HepG2 (cell line): ENCODE results near the gene KRT33A. TPM values are rescaled to one million over a fixed set of nuclear protein-coding genes. Genes with fewer than 3 reads are reported as not detected.

Experiments
- ATAC-seq: fragments of 200-7000 bp; cut with Tn5 transposase; 3 replicates; pipeline ENCODE4 v1.9.1; 2020; ENCODE audit warnings: mild to moderate bottlenecking, moderate library complexity
- BruUV-seq: library from RNA; stranded (reverse); fragments of 400-500 nt; replicated peaks from 2 replicates; lab custom pipeline; 2021; lab: Mats Ljungman, UMichigan
- CTCF ChIA-PET: fragments of 300-600 bp; formaldehyde crosslinking; extraction: SDS; loops from one replicate; lab custom pipeline; 2021; ENCODE audit warnings: low total read pairs, inconsistent platforms, low intra/inter-chr PET ratio; lab: Yijun Ruan, JAX
- POLR2A ChIA-PET: fragments of 350-600 bp; sonication (Branson Sonifier 250); formaldehyde crosslinking; loops from one replicate; lab custom pipeline; 2020; ENCODE audit warnings: antibody characterized with exemption, inconsistent platforms; lab: Yijun Ruan, JAX
- DNase-seq: peaks from one replicate; pipeline ENCODE4 v3.0.0-alpha.2; 2015; ENCODE audit warnings: low spot score
- FAIRE-seq: peaks from 3 replicates; lab custom pipeline; 2011; peaks lifted over from hg19 to GRCh38; lab: Jason Lieb, UNC
- H2AFZ ChIP-seq: one replicate; pipeline ENCODE4 v1.6.1; 2011; ENCODE audit warnings: low read length, inconsistent platforms
- H3K27ac ChIP-seq: fragments of 300-600 bp; 3 replicates; pipeline ENCODE4 v1.8.0; 2011; ENCODE audit warnings: mixed run types, mild to moderate bottlenecking, mixed read lengths, low read length, inconsistent platforms; ENCODE audit not compliant: insufficient read depth; ENCODE audit errors: extremely low read length
- H3K27me3 ChIP-seq, 2 experiments: fragments of 200-600 bp in 1 of 2; 2 replicates in 1 of 2; 3 replicates in 1 of 2; pipeline versions ENCODE4 v1.6.0 to v1.8.0; 2011; ENCODE audit warnings: low read length in 2 of 2, mild to moderate bottlenecking in 2 of 2, moderate library complexity in 2 of 2, inconsistent platforms in 1 of 2; ENCODE audit not compliant: insufficient read depth in 2 of 2, control insufficient read depth in 1 of 2
- H3K36me3 ChIP-seq, 2 experiments: fragments of 200-600 bp in 1 of 2; replicated peaks in 1 of 2; 2 replicates in 1 of 2; 3 replicates in 1 of 2; pipeline versions ENCODE4 v1.5.1 to v1.8.0; 2011; ENCODE audit warnings: low read length in 2 of 2, inconsistent platforms in 1 of 2; ENCODE audit not compliant: insufficient read depth in 2 of 2, control insufficient read depth in 1 of 2
- H3K4me1 ChIP-seq: 2 replicates; pipeline ENCODE4 v1.5.1; 2012; ENCODE audit warnings: low read length, inconsistent platforms; ENCODE audit not compliant: insufficient read depth
- H3K4me2 ChIP-seq: 2 replicates; pipeline ENCODE4 v1.6.0; 2011; ENCODE audit warnings: low read depth, low read length, inconsistent platforms
- H3K4me3 ChIP-seq, 3 experiments: fragments of 200-600 bp in 1 of 3; sonication (generic), shearing (Covaris generic) in 1 of 3; replicated peaks in 1 of 3; 2 replicates each; pipeline ENCODE4 v1.5.1; 2011 to 2016; ENCODE audit warnings: low read length in 3 of 3, inconsistent platforms in 2 of 3, low read depth in 2 of 3, mild to moderate bottlenecking in 2 of 3, control low read depth in 1 of 3, mixed read lengths in 1 of 3; ENCODE audit not compliant: insufficient read depth in 1 of 3
- H3K79me2 ChIP-seq: one replicate; pipeline ENCODE4 v1.6.1; 2011; ENCODE audit warnings: low read length, inconsistent platforms; ENCODE audit not compliant: insufficient read depth
- H3K9ac ChIP-seq: 2 replicates; pipeline ENCODE4 v1.6.0; 2011; ENCODE audit warnings: mild to moderate bottlenecking, low read depth, low read length, inconsistent platforms; ENCODE audit not compliant: insufficient read depth
- H3K9me3 ChIP-seq: 2 replicates; pipeline ENCODE4 v1.5.1; 2012; ENCODE audit warnings: mild to moderate bottlenecking, low read length
- H4K20me1 ChIP-seq: 2 replicates; pipeline ENCODE4 v1.6.0; 2011; ENCODE audit warnings: inconsistent platforms, mild to moderate bottlenecking, low read length, moderate library complexity; ENCODE audit not compliant: insufficient read depth
- ATAD3A ChIP-seq: sonication (generic); formaldehyde crosslinking; IDR thresholded peaks from 2 replicates; pipeline ENCODE4 v1.4.0; 2020; ENCODE audit warnings: missing genetic modification reagents
- ATF1 ChIP-seq: IDR thresholded peaks from 2 replicates; pipeline ENCODE4 v1.6.1; 2016; ENCODE audit warnings: mild to moderate bottlenecking, control low read depth
- HDAC6 ChIP-seq: fragments of 200-600 bp; sonication (generic); IDR thresholded peaks from 2 replicates; pipeline ENCODE4 v1.7.0; 2017; ENCODE audit warnings: mild to moderate bottlenecking, antibody characterized with exemption, low read length, low read depth
- HES4 ChIP-seq: sonication (generic); formaldehyde crosslinking; IDR thresholded peaks from 2 replicates; pipeline ENCODE4 v1.9.0; 2021; ENCODE audit warnings: mild to moderate bottlenecking, missing genetic modification reagents, borderline replicate concordance
- HNF4A ChIP-seq: sonication (generic); formaldehyde crosslinking; IDR thresholded peaks from 2 replicates; pipeline ENCODE4 v1.4.0; 2020; ENCODE audit warnings: missing genetic modification reagents
- IKZF4 ChIP-seq: sonication (generic); formaldehyde crosslinking; IDR thresholded peaks from 2 replicates; pipeline ENCODE4 v1.5.1; 2020; ENCODE audit warnings: borderline replicate concordance, mild to moderate bottlenecking, low read depth, missing genetic modification reagents; ENCODE audit errors: not compliant biosample characterization
- YY1 ChIP-seq: IDR thresholded peaks from 2 replicates; pipeline ENCODE4 v1.6.1; 2011; ENCODE audit warnings: low read length, low read depth, moderate library complexity, mild to moderate bottlenecking; ENCODE audit not compliant: insufficient read depth, insufficient replicate concordance
- ZNF20 ChIP-seq: sonication (generic); formaldehyde crosslinking; IDR thresholded peaks from 2 replicates; pipeline ENCODE4 v1.4.0; 2020; ENCODE audit warnings: mild to moderate bottlenecking, moderate library complexity, missing genetic modification reagents
- ZNF234 ChIP-seq: sonication (generic); formaldehyde crosslinking; conservative IDR thresholded peaks from 2 replicates; pipeline ENCODE4 v1.5.1; 2020; ENCODE audit warnings: mild to moderate bottlenecking, missing genetic modification reagents
- ZNF326 ChIP-seq: sonication (generic); formaldehyde crosslinking; IDR thresholded peaks from 2 replicates; pipeline ENCODE4 v1.4.0; 2020; ENCODE audit warnings: missing genetic modification reagents, borderline replicate concordance
- ZNF567 ChIP-seq: sonication (generic); formaldehyde crosslinking; IDR thresholded peaks from 2 replicates; pipeline ENCODE4 v1.8.1; 2023; ENCODE audit warnings: mild to moderate bottlenecking, missing genetic modification reagents, borderline replicate concordance
- WGBS: methylation state at CpG from one replicate; pipeline ENCODE4 v1.1.6; 2017; ENCODE audit warnings: low lambda C conversion rate; 5-methylcytosine and 5-hydroxymethylcytosine counted together
- in situ Hi-C: cut with HindIII; loops from 2 replicates; pipeline ENCODE4 v1.10.0; 2017; ENCODE audit warnings: low pct_unique_long_range_greater_than_20kb; ENCODE audit not compliant: extremely low pct_ligation_motif_present
- intact Hi-C: fragments of 100-400 bp; cut with micrococcal nuclease; formaldehyde crosslinking; loops from one replicate; pipeline ENCODE4 v1.10.0; 2022; ENCODE audit not compliant: unreplicated experiment
- polyA plus RNA-seq, 8 experiments: library from polyadenylated mRNA; depleted of rRNA in 3 of 8; stranded (reverse) in 7 of 8; unstranded in 1 of 8; fragments of >200 nt; fragmentation: Illumina TruSeq in 4 of 8; extraction: Trizol in 4 of 8; gene quantifications; 2 replicates each; pipeline versions ENCODE4 v1.2.1 to v1.2.3, GENCODE V29; 2011 to 2016; ENCODE audit warnings: low read depth in 4 of 8, missing spikeins in 1 of 8, mixed read lengths in 1 of 8; ENCODE audit not compliant: insufficient read depth in 1 of 8
- total RNA-seq, 5 experiments: library from RNA; depleted of rRNA; stranded (reverse); fragments of >200 nt; fragmentation: Illumina TruSeq; extraction: Trizol; gene quantifications; 2 replicates each; pipeline ENCODE4 v1.2.3, GENCODE V29; 2016; ENCODE audit warnings: low read depth in 1 of 5
- TF ChIP-seq, protein P1 (sequence below), 2 experiments: sonication (generic) in 1 of 2; formaldehyde crosslinking in 1 of 2; IDR thresholded peaks; 2 replicates each; pipeline versions ENCODE4 v1.6.1 to v1.9.0; 2014 to 2022; ENCODE audit warnings: antibody characterized with exemption in 1 of 2, borderline replicate concordance in 1 of 2, inconsistent platforms in 1 of 2, low read depth in 1 of 2, missing genetic modification reagents in 1 of 2

Gene KRT33A
- total and polyA plus RNA-seq, 2 of the 13 experiments (the other 11 are each of a cell fraction or from before 2014, with no cell fraction given) = not detected

DNA sequence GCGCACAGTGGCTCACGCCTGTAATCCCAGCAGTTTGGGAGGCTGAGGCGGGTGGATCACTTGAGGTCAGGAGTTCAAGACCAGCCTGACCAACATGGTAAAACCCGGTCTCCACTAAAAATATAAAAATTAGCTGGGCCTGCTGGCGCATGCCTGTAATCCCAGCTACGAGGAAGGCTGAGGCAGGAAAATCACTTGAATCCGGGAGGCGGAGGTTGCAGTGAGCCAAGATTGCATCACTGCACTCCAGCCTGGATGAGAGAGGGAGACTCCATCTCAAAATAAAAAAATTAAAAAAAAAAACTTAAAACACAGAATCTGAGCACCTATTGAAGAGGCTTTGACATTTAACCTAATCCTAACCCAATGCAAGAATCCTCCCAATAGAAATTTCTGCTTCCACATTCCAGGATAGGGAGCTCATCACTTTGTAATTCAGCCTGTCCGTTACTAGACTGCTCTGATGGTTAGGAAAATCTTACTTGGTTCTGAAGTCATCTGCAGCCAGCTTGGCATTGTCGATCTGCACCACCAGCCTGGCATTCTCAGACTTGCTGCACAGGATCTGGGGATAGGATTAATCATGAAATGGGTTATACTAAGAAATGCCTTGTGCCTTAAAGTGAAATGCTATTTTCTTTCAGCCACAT lies 16.9 kb upstream of the KRT33A start:
- in situ Hi-C loops = no loop called here
- POLR2A ChIA-PET = no interaction called here
- intact Hi-C loops = no loop called here

More for the DNA sequence above, 16.9 kb upstream of the KRT33A start:
- TF ChIP-seq HES4 (CRISPR knock-in tag) (no peak), IKZF4 (CRISPR knock-in tag) (no peak), ZNF567 (CRISPR knock-in tag) (no peak), ZNF20 (CRISPR knock-in tag) (no peak), HNF4A (no peak), HDAC6 (no peak), ZNF326 (no peak), ATF1 (CRISPR knock-in tag) (no peak), YY1 (no peak), ZNF234 (CRISPR knock-in tag) (no peak), ATAD3A (no peak)
- TF ChIP-seq, protein P1, sequence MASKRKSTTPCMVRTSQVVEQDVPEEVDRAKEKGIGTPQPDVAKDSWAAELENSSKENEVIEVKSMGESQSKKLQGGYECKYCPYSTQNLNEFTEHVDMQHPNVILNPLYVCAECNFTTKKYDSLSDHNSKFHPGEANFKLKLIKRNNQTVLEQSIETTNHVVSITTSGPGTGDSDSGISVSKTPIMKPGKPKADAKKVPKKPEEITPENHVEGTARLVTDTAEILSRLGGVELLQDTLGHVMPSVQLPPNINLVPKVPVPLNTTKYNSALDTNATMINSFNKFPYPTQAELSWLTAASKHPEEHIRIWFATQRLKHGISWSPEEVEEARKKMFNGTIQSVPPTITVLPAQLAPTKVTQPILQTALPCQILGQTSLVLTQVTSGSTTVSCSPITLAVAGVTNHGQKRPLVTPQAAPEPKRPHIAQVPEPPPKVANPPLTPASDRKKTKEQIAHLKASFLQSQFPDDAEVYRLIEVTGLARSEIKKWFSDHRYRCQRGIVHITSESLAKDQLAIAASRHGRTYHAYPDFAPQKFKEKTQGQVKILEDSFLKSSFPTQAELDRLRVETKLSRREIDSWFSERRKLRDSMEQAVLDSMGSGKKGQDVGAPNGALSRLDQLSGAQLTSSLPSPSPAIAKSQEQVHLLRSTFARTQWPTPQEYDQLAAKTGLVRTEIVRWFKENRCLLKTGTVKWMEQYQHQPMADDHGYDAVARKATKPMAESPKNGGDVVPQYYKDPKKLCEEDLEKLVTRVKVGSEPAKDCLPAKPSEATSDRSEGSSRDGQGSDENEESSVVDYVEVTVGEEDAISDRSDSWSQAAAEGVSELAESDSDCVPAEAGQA (IDR thresholded peaks at IDR 0.05; ENCODE audit: low read depth) = no peak
- TF ChIP-seq, protein P1 (CRISPR knock-in tag; IDR thresholded peaks at IDR 0.05; ENCODE audit: borderline replicate concordance) = no peak
- H4K20me1 ChIP-seq = no peaks in the 10 kb centered on the region
- no peak overlapping the region for H3K4me2 ChIP-seq
- FAIRE-seq = no peak
- H3K4me1 ChIP-seq = no peaks in the 10 kb centered on the region
- H3K79me2 ChIP-seq = no peaks in the 10 kb centered on the region
- H2AFZ ChIP-seq = no peak overlapping the region
- no peak overlapping the region for H3K27ac ChIP-seq
- H3K27me3 ChIP-seq = peaks cover 0 to 4% of the 10 kb centered on the region in 2 experiments; a peak in 1 of 5 replicates
- BruUV-seq = no TSS peak
- no peaks in the 10 kb centered on the region for H3K36me3 ChIP-seq
- no peak overlapping the region for H3K4me3 ChIP-seq
- 56% methylated on average over 10 of the region's 10 CpGs for WGBS
- CTCF ChIA-PET = no interaction called here
- H3K9me3 ChIP-seq = no peaks in the 10 kb centered on the region
- no peak for DNase-seq
- no peak overlapping the region for H3K9ac ChIP-seq
- no peak for ATAC-seq
